H9 (cell line): ENCODE measurements around the gene FOXQ1. TPM values are rescaled to one million over a fixed set of nuclear protein-coding genes. Genes with fewer than 3 reads are reported as not detected.

ENCODE experiments used
- DNase-seq: peaks from one replicate; pipeline ENCODE4 v3.0.0-alpha.2; 2017
- H2AFZ ChIP-seq: one replicate; pipeline ENCODE4 v1.6.1; 2013; ENCODE audit warnings: mild to moderate bottlenecking, low read length, control low read depth, moderate library complexity
- H2AK5ac ChIP-seq: 2 replicates; pipeline ENCODE4 v1.6.1; 2013; ENCODE audit warnings: low read length, control low read depth, mixed read lengths; ENCODE audit not compliant: insufficient read length
- H2BK120ac ChIP-seq: one replicate; pipeline ENCODE4 v1.6.1; 2013; ENCODE audit warnings: low read depth, mild to moderate bottlenecking, low read length, control low read depth, inconsistent platforms; ENCODE audit not compliant: poor library complexity, severe bottlenecking
- H2BK12ac ChIP-seq: 2 replicates; pipeline ENCODE4 v1.6.1; 2013; ENCODE audit warnings: low read length, control low read depth, mixed read lengths, low read depth; ENCODE audit not compliant: insufficient read length
- H2BK15ac ChIP-seq: 2 replicates; pipeline ENCODE4 v1.6.1; 2013; ENCODE audit warnings: low read depth, low read length, control low read depth
- H2BK20ac ChIP-seq: one replicate; pipeline ENCODE4 v1.6.1; 2013; ENCODE audit warnings: low read depth, mild to moderate bottlenecking, low read length, control low read depth, inconsistent platforms; ENCODE audit not compliant: poor library complexity, severe bottlenecking
- H2BK5ac ChIP-seq: 2 replicates; pipeline ENCODE4 v1.6.1; 2013; ENCODE audit warnings: low read length, control low read depth, mixed read lengths; ENCODE audit not compliant: insufficient read length
- H3K14ac ChIP-seq: 2 replicates; pipeline ENCODE4 v1.6.1; 2013; ENCODE audit warnings: low read length, control low read depth; ENCODE audit not compliant: insufficient read depth
- H3K18ac ChIP-seq: 2 replicates; pipeline ENCODE4 v1.6.1; 2013; ENCODE audit warnings: low read depth, mild to moderate bottlenecking, mixed read lengths, low read length, control low read depth; ENCODE audit not compliant: insufficient read length
- H3K23ac ChIP-seq: 2 replicates; pipeline ENCODE4 v1.6.1; 2013; ENCODE audit warnings: low read length, control low read depth, mixed read lengths, low read depth; ENCODE audit not compliant: insufficient read length
- H3K23me2 ChIP-seq: 2 replicates; pipeline ENCODE4 v1.6.1; 2013; ENCODE audit warnings: low read depth, mild to moderate bottlenecking, mixed read lengths, low read length, control low read depth; ENCODE audit not compliant: insufficient read length, poor library complexity, severe bottlenecking
- H3K27ac ChIP-seq: 2 replicates; pipeline ENCODE4 v1.5.1; 2013; ENCODE audit warnings: low read length, control low read depth, mixed read lengths, low read depth; ENCODE audit not compliant: insufficient read length
- H3K27me3 ChIP-seq: 2 replicates; pipeline ENCODE4 v1.6.1; 2013; ENCODE audit warnings: low read length, control low read depth, inconsistent platforms; ENCODE audit not compliant: insufficient read depth
- H3K4ac ChIP-seq: 2 replicates; pipeline ENCODE4 v1.6.1; 2013; ENCODE audit warnings: low read depth, mild to moderate bottlenecking, control low read depth, inconsistent platforms, low read length, moderate library complexity
- H3K4me1 ChIP-seq: 2 replicates; pipeline ENCODE4 v1.6.1; 2013; ENCODE audit warnings: low read length, control low read depth, inconsistent platforms; ENCODE audit not compliant: insufficient read depth
- H3K4me2 ChIP-seq: 2 replicates; pipeline ENCODE4 v1.6.1; 2013; ENCODE audit warnings: low read length, control low read depth, mixed read lengths; ENCODE audit not compliant: insufficient read length, insufficient read depth
- H3K56ac ChIP-seq: 2 replicates; pipeline ENCODE4 v1.6.1; 2013; ENCODE audit warnings: low read depth, mild to moderate bottlenecking, mixed read lengths, low read length, control low read depth; ENCODE audit not compliant: insufficient read length
- H3K79me1 ChIP-seq: 2 replicates; pipeline ENCODE4 v1.6.1; 2013; ENCODE audit warnings: low read depth, mild to moderate bottlenecking, moderate library complexity, low read length, control low read depth, inconsistent platforms; ENCODE audit not compliant: insufficient read depth, poor library complexity, severe bottlenecking
- H3K79me2 ChIP-seq: 2 replicates; pipeline ENCODE4 v1.6.1; 2013; ENCODE audit warnings: low read length, control low read depth, inconsistent platforms; ENCODE audit not compliant: insufficient read depth
- H3K9ac ChIP-seq: 2 replicates; pipeline ENCODE4 v1.6.1; 2013; ENCODE audit warnings: low read length, control low read depth, mixed read lengths; ENCODE audit not compliant: insufficient read length; ENCODE audit errors: extremely low read depth
- H3K9me3 ChIP-seq: one replicate; pipeline ENCODE4 v1.6.1; 2013; ENCODE audit warnings: low read depth, low read length, inconsistent platforms; ENCODE audit not compliant: control insufficient read depth
- H3T11ph ChIP-seq: one replicate; pipeline ENCODE4 v1.6.1; 2013; ENCODE audit warnings: mild to moderate bottlenecking, low read length, control low read depth, inconsistent platforms
- H4K20me1 ChIP-seq: one replicate; pipeline ENCODE4 v1.6.1; 2013; ENCODE audit not compliant: control insufficient read depth, insufficient read length, insufficient read depth
- H4K5ac ChIP-seq: 2 replicates; pipeline ENCODE4 v1.6.1; 2013; ENCODE audit warnings: low read depth, mild to moderate bottlenecking, mixed read lengths, low read length, control low read depth; ENCODE audit not compliant: insufficient read length
- H4K8ac ChIP-seq: replicated peaks from 2 replicates; pipeline ENCODE4 v1.6.1; 2013; ENCODE audit warnings: low read length, control low read depth, mixed read lengths, low read depth; ENCODE audit not compliant: insufficient read length
- H4K91ac ChIP-seq: 2 replicates; pipeline ENCODE4 v1.6.1; 2013; ENCODE audit warnings: low read depth, mild to moderate bottlenecking, moderate library complexity, mixed read lengths, low read length, control low read depth; ENCODE audit not compliant: insufficient read length
- H3K27ac Mint-ChIP-seq, 3 experiments: 2 replicates in 2 of 3; 3 replicates in 1 of 3; pipeline ENCODE4 v1.8.0; 2020 to 2021; ENCODE audit warnings: mixed read lengths in 3 of 3, mild to moderate bottlenecking in 1 of 3, moderate library complexity in 1 of 3
- H3K27me3 Mint-ChIP-seq: 2 replicates; pipeline ENCODE4 v1.8.0; 2021; ENCODE audit warnings: low read depth, mild to moderate bottlenecking, moderate library complexity, mixed read lengths
- H3K36me3 Mint-ChIP-seq, 3 experiments: 2 replicates in 2 of 3; 3 replicates in 1 of 3; pipeline ENCODE4 v1.8.0; 2020 to 2021; ENCODE audit warnings: low read depth in 3 of 3, mixed read lengths in 3 of 3; ENCODE audit not compliant: insufficient read depth in 1 of 3
- H3K4me1 Mint-ChIP-seq, 2 experiments: 2 replicates each; pipeline ENCODE4 v1.8.0; 2020; ENCODE audit warnings: mixed read lengths in 2 of 2
- H3K4me3 Mint-ChIP-seq, 2 experiments: 2 replicates in 1 of 2; 3 replicates in 1 of 2; pipeline ENCODE4 v1.8.0; 2020 to 2021; ENCODE audit warnings: mild to moderate bottlenecking in 2 of 2, mixed read lengths in 2 of 2, moderate library complexity in 1 of 2
- H3K9me3 Mint-ChIP-seq, 2 experiments: 2 replicates in 1 of 2; 3 replicates in 1 of 2; pipeline ENCODE4 v1.8.0; 2020; ENCODE audit warnings: mild to moderate bottlenecking in 2 of 2, mixed read lengths in 2 of 2, moderate library complexity in 1 of 2
- WGBS: extraction: QIAGEN DNeasy Blood & Tissue Kit; methylation state at CpG from one replicate; pipeline ENCODE4 v1.1.7; 2013; ENCODE audit warnings: missing lambda C conversion rate, low lambda C conversion rate, mixed read lengths; ENCODE audit not compliant: insufficient read length; ENCODE audit errors: extremely low coverage; 5-methylcytosine and 5-hydroxymethylcytosine counted together
- total RNA-seq: library from RNA; stranded (reverse); gene quantifications from 2 replicates; pipeline ENCODE4 v1.2.1, GENCODE V29; 2021
- TF ChIP-seq, protein P1 (sequence below): fragments of 200-600 bp; sonication (generic); conservative IDR thresholded peaks from 3 replicates; pipeline ENCODE4 v1.8.0; 2021; ENCODE audit warnings: antibody characterized with exemption, mild to moderate bottlenecking

Gene FOXQ1
- total RNA-seq, 1 experiment from 2014 or later, result 0.15 TPM

- H3K56ac ChIP-seq, result no peak overlapping the region
- no peak overlapping the region for H3K18ac ChIP-seq
- H2BK5ac ChIP-seq, result no peak overlapping the region
- Mint-ChIP-seq H3K27me3 (peaks cover 21% of the 10 kb centered on the region), H3K4me3 (no peak overlapping the region), H3K36me3 (no peaks in the 10 kb centered on the region; a peak in 1 of 7 replicates), H3K27ac (no peak overlapping the region), H3K4me1 (no peaks in the 10 kb centered on the region), H3K9me3 (no peaks in the 10 kb centered on the region; a peak in 1 of 5 replicates)
- H4K20me1 ChIP-seq, result no peaks in the 10 kb centered on the region
- no peak overlapping the region for H2AFZ ChIP-seq
- H2BK20ac ChIP-seq, result no peak overlapping the region
- no peaks in the 10 kb centered on the region for H3K27me3 ChIP-seq
- H3K23me2 ChIP-seq, result no peaks in the 10 kb centered on the region
- no peak overlapping the region for H2AK5ac ChIP-seq
- no peak overlapping the region for H3K27ac ChIP-seq
- no peak overlapping the region for H4K5ac ChIP-seq
- H3K79me2 ChIP-seq, result no peaks in the 10 kb centered on the region
- H2BK120ac ChIP-seq, result no peak overlapping the region
- H4K8ac ChIP-seq, result no peak overlapping the region
- no peaks in the 10 kb centered on the region for H3K4me1 ChIP-seq
- no peak overlapping the region for H3K23ac ChIP-seq
- no peak overlapping the region for H3K4me2 ChIP-seq
- H3T11ph ChIP-seq, result no peak overlapping the region
- H3K4ac ChIP-seq, result no peak overlapping the region
- WGBS, result no CpG with 5 or more reads among the region's 4 CpGs
- no peak overlapping the region for H2BK12ac ChIP-seq
- TF ChIP-seq, protein P1, sequence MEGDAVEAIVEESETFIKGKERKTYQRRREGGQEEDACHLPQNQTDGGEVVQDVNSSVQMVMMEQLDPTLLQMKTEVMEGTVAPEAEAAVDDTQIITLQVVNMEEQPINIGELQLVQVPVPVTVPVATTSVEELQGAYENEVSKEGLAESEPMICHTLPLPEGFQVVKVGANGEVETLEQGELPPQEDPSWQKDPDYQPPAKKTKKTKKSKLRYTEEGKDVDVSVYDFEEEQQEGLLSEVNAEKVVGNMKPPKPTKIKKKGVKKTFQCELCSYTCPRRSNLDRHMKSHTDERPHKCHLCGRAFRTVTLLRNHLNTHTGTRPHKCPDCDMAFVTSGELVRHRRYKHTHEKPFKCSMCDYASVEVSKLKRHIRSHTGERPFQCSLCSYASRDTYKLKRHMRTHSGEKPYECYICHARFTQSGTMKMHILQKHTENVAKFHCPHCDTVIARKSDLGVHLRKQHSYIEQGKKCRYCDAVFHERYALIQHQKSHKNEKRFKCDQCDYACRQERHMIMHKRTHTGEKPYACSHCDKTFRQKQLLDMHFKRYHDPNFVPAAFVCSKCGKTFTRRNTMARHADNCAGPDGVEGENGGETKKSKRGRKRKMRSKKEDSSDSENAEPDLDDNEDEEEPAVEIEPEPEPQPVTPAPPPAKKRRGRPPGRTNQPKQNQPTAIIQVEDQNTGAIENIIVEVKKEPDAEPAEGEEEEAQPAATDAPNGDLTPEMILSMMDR, result no peak
- DNase-seq, result no peak
- H2BK15ac ChIP-seq, result no peak overlapping the region
- no peaks in the 10 kb centered on the region for H3K9me3 ChIP-seq
- no peak overlapping the region for H3K9ac ChIP-seq
- H4K91ac ChIP-seq, result no peak overlapping the region
- no peak overlapping the region for H3K14ac ChIP-seq
- no peaks in the 10 kb centered on the region for H3K79me1 ChIP-seq
These were observed 15.4 kb upstream of the FOXQ1 start for GRCh38 chr6:1296542-1296941.
